Pancreas (tissue), 10 donors: ENCODE results near the gene PTPRK. TPM values are rescaled to one million over a fixed set of nuclear protein-coding genes. Genes with fewer than 3 reads are reported as not detected.

Experiments used
- ATAC-seq, 4 donors: fragments of 200-7000 bp; cut with Tn5 transposase; one replicate each; pipeline versions ENCODE4 v1.8.0 to v1.9.1; 2020; ENCODE audit warnings: mild to moderate bottlenecking in 4 of 4, moderate library complexity in 4 of 4
- DNase-seq, 6 donors: peaks; one replicate each; pipeline ENCODE4 v3.0.0-alpha.2; 2020
- FAIRE-seq: peaks from 2 replicates; lab custom pipeline; 2012; peaks lifted over from hg19 to GRCh38; lab: Jason Lieb, UNC
- H3K27ac ChIP-seq, 4 donors: fragments of 200-600 bp; sonication (generic); 1 replicate in 3 of 4; 2 replicates in 1 of 4; pipeline versions ENCODE4 v1.5.0 to v1.8.0; 2020
- H3K27me3 ChIP-seq, 4 donors: fragments of 200-600 bp; one replicate each; pipeline ENCODE4 v1.8.0; 2021
- H3K36me3 ChIP-seq, 3 donors: fragments of 200-600 bp; sonication (generic) in 1 of 3; one replicate each; pipeline versions ENCODE4 v1.5.0 to v1.8.0; 2020 to 2021
- H3K4me1 ChIP-seq, 3 donors: fragments of 200-600 bp; one replicate each; pipeline ENCODE4 v1.8.0; 2021
- H3K4me3 ChIP-seq, 4 donors: fragments of 200-600 bp; sonication (generic) in 2 of 4; one replicate each; pipeline versions ENCODE4 v1.5.0 to v1.8.0; 2020 to 2021
- H3K9me3 ChIP-seq, 4 donors: fragments of 200-600 bp; one replicate each; pipeline ENCODE4 v1.8.0; 2021
- CTCF ChIP-seq, 4 donors: fragments of 200-600 bp; sonication (generic) in 3 of 4; IDR thresholded peaks; one replicate each; pipeline versions ENCODE4 v1.5.0 to v1.8.0; 2021; ENCODE audit warnings: antibody characterized with exemption in 4 of 4
- WGBS, 2 donors: extraction: QIAGEN DNeasy Blood & Tissue Kit; methylation state at CpG; one replicate each; pipeline ENCODE4 v1.1.7; 2013; 5-methylcytosine and 5-hydroxymethylcytosine counted together
- intact Hi-C, 3 donors: fragments of 100-400 bp; cut with DNase I; formaldehyde crosslinking; loops; one replicate each; pipeline versions ENCODE4 v1.11.1 to v1.14.2; 2022
- polyA plus RNA-seq, 2 donors: library from polyadenylated mRNA; stranded (reverse); fragments of 200-250 nt; gene quantifications; one replicate each; pipeline ENCODE4 v1.2.3, GENCODE V29; 2013
- total RNA-seq, 6 donors: library from RNA; stranded (reverse); fragmentation: NEBNext Ultra II Directional in 4 of 6; extraction: Animal tissue kit (Norgen Biotek cat#: 25700) in 4 of 6; gene quantifications; one replicate each; pipeline versions ENCODE4 v1.2.1 to v1.2.4, GENCODE V29; 2021 to 2023
- donor health status: healthy with polysubstance abuse.
- donor health status: DM: no; HTN: no; CAD: no; lungs with moderate emphysema.
- donor health status: DM: no; HTN: no; CAD: no.
- donor health status: control.
- donor health status: control.
- donor health status: Bipolar disorder and iron deficiency.
- donor health status: DM: yes; HTN: yes; CAD: no.
- donor health status: DM: no; HTN: no; CAD: no.
- donor health status: DM: no; HTN: no; CAD: no.
- donor health status: DM: yes; HTN: yes; CAD: no.

The PTPRK gene
- total and polyA plus RNA-seq, 8 donors = 10.5 to 72.7 (median 51.7) TPM

DNA sequence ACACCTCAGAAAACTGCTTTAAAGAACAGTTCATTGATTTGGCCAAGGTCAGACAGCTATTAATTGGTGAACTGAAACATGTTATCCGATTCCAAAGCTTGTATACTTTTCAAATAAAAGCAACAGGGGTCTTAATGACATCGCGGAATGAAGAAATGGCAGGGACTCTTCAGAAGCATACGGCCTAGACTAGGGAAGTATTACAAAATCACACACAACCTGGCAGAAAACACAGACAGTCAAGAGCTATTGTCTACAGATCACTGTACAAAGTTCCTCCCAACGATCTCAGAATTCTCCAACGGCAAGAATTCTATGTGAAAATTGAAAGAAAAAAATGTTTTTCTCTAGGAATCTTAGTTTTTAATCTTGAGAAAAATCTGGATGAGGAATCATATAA is 105.5 kb downstream of the PTPRK start:
- H3K27ac ChIP-seq = no peak overlapping the region
- ATAC-seq (no peak), DNase-seq (no peak), FAIRE-seq (no peak)
- H3K36me3 ChIP-seq = no peaks in the 10 kb centered on the region
- H3K27me3 ChIP-seq = no peaks in the 10 kb centered on the region
- no peaks in the 10 kb centered on the region for H3K9me3 ChIP-seq
- no peak overlapping the region for H3K4me3 ChIP-seq
- WGBS, 2 donors = 55 to 57% methylated on average over 6 of the region's 6 CpGs
- intact Hi-C loops = no loop called here
- no peak for TF ChIP-seq CTCF (IDR thresholded peaks at IDR 0.05)
- H3K4me1 ChIP-seq = no peaks in the 10 kb centered on the region

DNA sequence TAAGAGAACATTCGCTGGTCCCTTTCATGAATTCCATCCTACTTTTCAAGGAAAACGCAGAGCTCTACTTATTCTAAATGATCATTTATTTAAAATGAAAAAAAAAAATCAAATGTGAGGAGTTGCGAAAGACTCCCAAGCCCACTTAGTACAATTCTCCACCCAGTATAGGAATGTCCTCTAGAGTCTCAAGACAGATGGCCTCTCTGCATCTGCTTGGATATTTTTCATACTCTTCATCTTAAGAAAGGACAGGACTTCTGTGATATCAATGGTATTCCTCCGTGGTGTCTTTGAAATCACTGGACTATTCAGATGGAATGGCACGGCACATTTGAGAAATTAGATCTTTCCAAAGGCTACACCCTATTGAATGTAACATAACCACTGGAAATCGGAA is 107.1 kb downstream of the PTPRK start:
- ATAC-seq (no peak), FAIRE-seq (no peak), DNase-seq (no peak)
- Histone ChIP-seq H3K4me3 (no peak overlapping the region), H3K27me3 (no peaks in the 10 kb centered on the region), H3K27ac (no peak overlapping the region), H3K9me3 (no peaks in the 10 kb centered on the region), H3K36me3 (no peaks in the 10 kb centered on the region), H3K4me1 (peaks cover 0 to 4% (median 0%) of the 10 kb centered on the region in 3 donors)
- 97 to 98% methylated on average over 6 of the region's 6 CpGs for WGBS, 2 donors
- intact Hi-C loops = no loop called here
- TF ChIP-seq CTCF (IDR thresholded peaks at IDR 0.05) = no peak

GRCh38 chr6:128412680-128413079 is 107.7 kb downstream of the PTPRK start:
- no peak for DNase-seq

DNA sequence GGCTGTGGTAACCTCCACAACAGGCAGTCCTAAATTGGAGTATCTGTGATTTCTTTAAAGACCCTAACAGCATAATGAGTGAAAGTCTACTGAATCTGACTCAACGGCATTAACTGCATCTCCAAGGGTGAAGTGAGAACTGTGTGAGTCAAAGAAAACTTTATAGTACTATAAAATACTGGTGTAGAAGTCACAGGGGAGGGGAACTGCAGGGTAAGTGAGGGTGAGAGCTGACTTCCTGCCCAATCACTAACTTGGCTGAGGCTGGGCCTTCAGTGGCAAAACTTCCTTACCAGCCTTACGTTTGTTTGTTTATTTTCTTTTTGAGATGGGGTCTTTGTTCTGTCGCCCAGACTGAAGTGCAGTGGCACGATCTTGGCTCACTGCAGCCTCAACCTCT is 109.8 kb downstream of the PTPRK start:
- TF ChIP-seq CTCF (IDR thresholded peaks at IDR 0.05) = no peak
- no peak for ATAC-seq
- no peak overlapping the region for H3K27ac ChIP-seq
- no peak overlapping the region for H3K4me3 ChIP-seq
- no peaks in the 10 kb centered on the region for H3K36me3 ChIP-seq
- 86 to 87% methylated on average over 4 of the region's 4 CpGs for WGBS, 2 donors
- no peak for DNase-seq
- intact Hi-C loops = no loop called here
- no peaks in the 10 kb centered on the region for H3K9me3 ChIP-seq
- no peak for FAIRE-seq
- H3K27me3 ChIP-seq = no peaks in the 10 kb centered on the region
- H3K4me1 ChIP-seq = peaks cover 0 to 4% (median 0%) of the 10 kb centered on the region in 3 donors

More at GRCh38 chr6:128412680-128413079, 107.7 kb downstream of the PTPRK start:
- intact Hi-C loops = no loop called here
- Histone ChIP-seq H3K4me3 (no peak overlapping the region), H3K27me3 (no peaks in the 10 kb centered on the region), H3K4me1 (peaks cover 0 to 4% (median 0%) of the 10 kb centered on the region in 3 donors), H3K27ac (no peak overlapping the region), H3K9me3 (no peaks in the 10 kb centered on the region), H3K36me3 (no peaks in the 10 kb centered on the region)
- WGBS, 2 donors = 95 to 97% methylated on average over 4 of the region's 4 CpGs
- ATAC-seq (no peak), FAIRE-seq (no peak)
- TF ChIP-seq CTCF (IDR thresholded peaks at IDR 0.05) = no peak

DNA sequence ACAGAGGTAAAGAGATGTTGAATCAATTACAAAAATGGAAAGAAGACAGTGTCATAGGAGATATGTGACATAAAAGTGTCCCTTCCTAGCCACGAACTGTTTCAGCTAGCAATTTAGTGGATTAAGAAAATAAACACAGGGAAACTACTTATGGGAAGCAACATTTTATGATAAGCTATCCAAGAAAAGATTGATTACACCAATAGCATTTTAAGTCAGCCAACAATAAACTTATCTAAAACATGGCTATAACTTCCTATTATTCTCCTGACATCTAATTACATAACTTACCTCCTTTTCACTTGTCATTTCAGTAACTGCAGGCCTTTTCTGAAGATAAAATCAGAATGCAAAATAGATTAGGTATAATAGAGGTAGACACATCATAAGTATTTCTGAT is 111.4 kb downstream of the PTPRK start:
- H3K36me3 ChIP-seq = no peaks in the 10 kb centered on the region
- intact Hi-C loops = no loop called here
- WGBS, 2 donors = 63 to 74% methylated on average over 1 of the region's 1 CpG
- H3K4me1 ChIP-seq = peaks cover 0 to 4% (median 0%) of the 10 kb centered on the region in 3 donors
- ATAC-seq = no peak
- H3K27me3 ChIP-seq = no peaks in the 10 kb centered on the region
- no peak for DNase-seq
- no peak overlapping the region for H3K27ac ChIP-seq
- H3K4me3 ChIP-seq = no peak overlapping the region
- no peak for FAIRE-seq
- H3K9me3 ChIP-seq = no peaks in the 10 kb centered on the region
- TF ChIP-seq CTCF (IDR thresholded peaks at IDR 0.05) = no peak
